ENCODE results near the gene MPV17.
"Not testable (repeated sequence)": the region's sequence is repeated elsewhere in the genome, so short reads cannot be mapped to it uniquely, and the experiment has no call there.

MPV17 gene

DNA sequence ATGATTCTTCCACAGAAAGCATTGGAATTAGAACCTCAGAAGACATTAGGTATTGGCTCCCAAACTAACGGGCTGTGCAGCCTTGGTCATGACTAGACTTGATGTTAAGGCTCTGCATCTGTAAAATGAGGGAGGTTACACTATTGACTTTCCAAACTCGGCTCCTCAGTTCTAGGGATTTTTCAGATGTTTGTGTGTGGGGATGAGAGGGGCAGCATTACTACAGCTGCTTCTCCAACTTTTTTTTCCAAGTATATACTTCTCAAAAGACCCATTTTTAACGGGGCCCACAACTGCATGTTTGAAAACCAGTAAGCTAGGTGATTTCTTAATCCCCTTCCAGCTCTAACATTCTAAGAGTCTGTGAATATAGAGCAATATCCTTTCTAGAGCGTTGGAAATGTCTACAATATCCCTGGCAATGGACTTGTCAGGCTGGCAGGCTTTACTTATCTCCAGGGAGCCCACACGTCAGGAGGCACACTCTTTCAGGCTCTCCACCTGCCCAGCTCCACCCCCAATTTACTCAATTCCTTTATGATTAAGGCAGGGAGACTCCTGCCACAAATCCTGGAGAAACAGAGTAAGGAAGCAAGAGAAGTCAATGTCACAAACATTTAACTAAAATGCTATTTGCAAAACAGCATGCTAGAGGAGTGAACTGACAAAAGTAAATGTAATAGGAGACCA lies 844 bp upstream of the MPV17 start:
- no peak for DNase-seq
- peak; percentile 3 for ATAC-seq

DNA sequence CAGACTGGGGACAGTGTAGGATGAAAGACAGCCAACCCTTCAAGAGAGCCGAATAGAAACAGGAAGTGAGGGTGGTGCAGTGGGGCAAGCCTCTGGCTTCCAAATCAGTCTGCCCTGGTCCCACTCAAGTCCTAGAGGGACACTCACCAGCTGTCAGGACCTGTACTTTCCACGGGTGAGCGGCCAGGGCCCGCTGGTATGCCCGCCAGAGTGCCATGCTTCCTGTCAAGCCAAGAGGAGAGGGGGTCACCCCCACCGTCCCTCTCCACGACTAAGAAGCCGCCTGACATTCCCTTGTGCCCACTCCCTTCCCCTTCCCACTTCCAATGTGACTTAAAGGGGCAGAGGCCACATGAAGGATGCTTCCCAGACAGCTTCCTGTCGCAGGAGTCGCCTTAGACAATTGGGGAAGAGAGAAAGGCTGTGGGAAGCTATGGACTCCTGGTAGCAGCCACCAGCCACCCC lies 564 bp downstream of the MPV17 start:
- DNase-seq, result peak; percentile 22
- peak; percentile 21 for ATAC-seq

- DNase-seq (no peak), ATAC-seq (no peak)
These were observed 1.8 kb downstream of the MPV17 start for GRCh38 chr2:27320958-27321543.

GRCh38 chr2:27319839-27320238 lies 3.1 kb downstream of the MPV17 start:
- not testable (repeated sequence) for ATAC-seq, DNase-seq

DNA sequence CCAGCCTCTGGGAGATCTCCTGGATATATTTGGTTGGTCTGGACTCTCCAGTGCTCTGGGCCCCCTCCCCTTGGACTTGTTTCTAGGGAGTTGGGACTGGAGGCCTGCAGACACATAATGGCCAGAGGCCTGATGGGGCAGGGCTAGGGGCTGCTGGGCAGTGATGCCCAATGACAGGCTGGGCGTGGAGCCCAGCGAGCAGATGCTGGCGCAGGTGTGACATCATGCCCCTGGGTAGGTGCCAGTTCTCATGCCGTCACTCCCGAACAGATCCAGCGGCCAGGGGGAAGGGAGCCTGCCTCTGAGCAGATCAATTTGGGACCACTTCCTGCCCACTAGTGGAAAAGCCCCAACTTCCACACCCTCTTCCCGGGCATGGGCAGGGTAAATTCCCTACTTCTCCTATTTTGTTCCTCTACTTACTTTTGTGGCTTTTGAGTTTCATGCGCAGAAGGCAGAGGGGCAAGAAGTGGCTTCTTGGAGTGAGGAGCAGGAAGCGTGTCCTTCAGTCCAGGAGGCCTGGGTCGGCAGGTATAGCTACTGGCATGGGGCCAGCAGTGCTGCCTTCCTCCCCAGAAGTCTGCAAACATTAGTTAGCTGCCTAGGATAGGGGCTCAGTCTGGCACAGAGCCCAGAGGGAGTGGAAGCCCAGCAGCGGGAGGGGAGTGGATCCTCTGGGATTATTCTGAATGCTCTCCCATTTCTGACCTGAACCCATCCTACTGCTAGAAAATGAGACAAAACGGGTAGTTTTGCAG lies 6.1 kb downstream of the MPV17 start:
- DNase-seq (no peak), ATAC-seq (no peak)

- ATAC-seq (no peak), DNase-seq (no peak)
These were observed 7.8 kb downstream of the MPV17 start for GRCh38 chr2:27315122-27315521.

GRCh38 chr2:27314709-27315108 lies 8.2 kb downstream of the MPV17 start:
- DNase-seq, result no peak
- no peak for ATAC-seq

GRCh38 chr2:27313882-27314645 lies 8.8 kb downstream of the MPV17 start:
- DNase-seq, result no peak
- ATAC-seq, result no peak

DNA sequence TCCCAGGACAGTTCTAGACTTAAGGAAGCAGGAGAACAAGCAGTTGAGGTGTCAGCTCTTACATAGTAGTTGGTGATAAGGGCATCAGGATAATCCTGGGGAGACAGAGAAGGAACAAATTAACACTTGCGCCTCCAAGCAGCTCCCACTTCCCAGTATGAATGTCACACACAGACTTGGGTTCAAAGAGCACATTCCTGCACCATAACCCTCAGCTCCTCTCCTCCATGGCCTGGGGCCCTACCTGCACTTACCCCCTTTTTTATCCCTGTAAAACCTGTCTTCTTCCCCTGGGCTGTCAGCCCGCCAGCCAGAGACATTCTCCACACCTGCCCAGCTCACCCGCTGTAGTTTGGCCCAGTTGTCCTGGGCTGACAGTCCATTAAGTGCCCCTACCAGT lies 10.7 kb downstream of the MPV17 start:
- ATAC-seq, result no peak
- no peak for DNase-seq

GRCh38 chr2:27309651-27310050 lies 13.2 kb downstream of the MPV17 start:
- no peak for ATAC-seq
- no peak for DNase-seq

- no peak for ATAC-seq
- DNase-seq, result no peak
These were observed 14.5 kb downstream of the MPV17 start, which contains the start of gene UCN for GRCh38 chr2:27308359-27308881. Gene UCN (minus strand): TSS chr2:27308445. CDS start chr2:27307895, 550 bp downstream.

GRCh38 chr2:27307545-27308358 lies 15.1 kb downstream of the MPV17 start:
- DNase-seq, result no peak
- ATAC-seq, result no peak

- DNase-seq (no peak), ATAC-seq (no peak)
These were observed 15.7 kb downstream of the MPV17 start for GRCh38 chr2:27307287-27307544.

DNA sequence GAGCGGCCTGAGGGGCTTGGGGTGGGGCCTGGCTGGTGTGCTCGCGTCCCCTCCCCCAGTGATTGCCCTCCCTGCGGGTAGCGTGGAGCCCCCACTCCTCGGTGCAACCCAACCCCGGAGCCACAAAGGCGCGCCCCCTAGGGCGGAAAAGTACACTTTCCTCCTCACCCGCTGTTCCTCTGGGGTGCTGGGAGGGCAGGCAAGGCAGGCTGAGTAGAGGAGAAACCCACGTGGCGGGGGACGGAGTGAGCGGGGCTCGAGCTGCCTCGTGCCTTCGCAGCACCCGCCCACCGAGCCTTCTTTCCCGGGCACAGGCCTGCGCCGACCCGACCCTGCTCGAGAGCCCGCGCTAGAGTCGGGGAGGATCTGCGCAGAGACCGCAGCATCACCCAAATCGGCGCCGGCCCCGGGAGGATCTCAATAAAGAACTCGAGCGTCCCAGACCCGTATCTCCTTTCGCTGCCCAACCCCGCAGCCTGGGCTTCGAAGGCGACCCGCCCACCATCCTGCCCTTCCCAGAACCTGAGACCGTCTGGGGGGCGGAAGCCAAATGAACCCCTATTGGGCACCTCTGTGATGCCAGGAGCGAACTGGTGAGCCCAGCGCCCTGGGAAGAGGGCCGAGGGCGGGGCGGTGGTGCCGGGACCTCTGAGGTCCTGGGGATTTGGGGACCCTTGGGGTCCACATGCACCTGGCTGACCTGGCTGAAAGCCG lies 16.2 kb downstream of the MPV17 start:
- peak; percentile 56 for DNase-seq
- peak; percentile 44 for ATAC-seq

DNA sequence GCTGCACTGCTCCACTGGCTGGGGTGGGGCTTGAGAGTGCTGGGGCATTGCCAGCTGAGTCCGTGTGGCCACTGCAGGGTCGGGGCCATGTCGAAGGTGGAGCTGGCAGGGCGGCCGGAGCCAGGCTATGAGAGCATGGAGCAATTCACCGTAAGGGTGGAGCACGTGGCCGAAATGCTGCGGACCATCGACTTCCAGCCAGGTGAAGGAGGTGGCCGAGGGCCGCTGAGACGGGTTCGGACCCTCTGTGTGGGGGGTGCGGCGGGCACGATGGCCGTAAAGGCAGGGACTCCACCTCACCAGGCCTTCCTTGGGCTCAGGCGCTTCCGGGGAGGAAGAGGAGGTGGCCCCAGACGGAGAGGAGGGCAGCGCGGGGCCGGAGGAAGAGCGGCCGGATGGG lies 16.8 kb downstream of the MPV17 start:
- ATAC-seq, result peak; percentile 8
- no peak for DNase-seq

DNA sequence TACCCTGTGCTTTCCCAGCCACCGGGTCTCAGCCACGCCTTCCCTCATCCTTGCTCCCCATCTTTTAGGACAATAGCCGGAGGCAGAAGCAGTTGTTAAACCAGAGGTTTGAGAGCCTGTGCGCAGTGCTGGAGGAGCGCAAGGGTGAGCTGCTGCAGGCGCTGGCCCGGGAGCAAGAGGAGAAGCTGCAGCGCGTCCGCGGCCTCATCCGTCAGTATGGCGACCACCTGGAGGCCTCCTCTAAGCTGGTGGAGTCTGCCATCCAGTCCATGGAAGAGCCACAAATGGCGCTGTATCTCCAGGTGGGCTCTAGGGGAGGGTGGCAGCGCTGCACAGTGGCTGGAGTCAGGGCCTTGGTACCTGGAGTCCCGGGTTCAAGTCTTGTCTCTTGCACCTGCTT lies 17.4 kb downstream of the MPV17 start:
- no peak for ATAC-seq
- DNase-seq, result no peak

GRCh38 chr2:27304488-27305240 lies 18.2 kb downstream of the MPV17 start:
- no peak for ATAC-seq

DNA sequence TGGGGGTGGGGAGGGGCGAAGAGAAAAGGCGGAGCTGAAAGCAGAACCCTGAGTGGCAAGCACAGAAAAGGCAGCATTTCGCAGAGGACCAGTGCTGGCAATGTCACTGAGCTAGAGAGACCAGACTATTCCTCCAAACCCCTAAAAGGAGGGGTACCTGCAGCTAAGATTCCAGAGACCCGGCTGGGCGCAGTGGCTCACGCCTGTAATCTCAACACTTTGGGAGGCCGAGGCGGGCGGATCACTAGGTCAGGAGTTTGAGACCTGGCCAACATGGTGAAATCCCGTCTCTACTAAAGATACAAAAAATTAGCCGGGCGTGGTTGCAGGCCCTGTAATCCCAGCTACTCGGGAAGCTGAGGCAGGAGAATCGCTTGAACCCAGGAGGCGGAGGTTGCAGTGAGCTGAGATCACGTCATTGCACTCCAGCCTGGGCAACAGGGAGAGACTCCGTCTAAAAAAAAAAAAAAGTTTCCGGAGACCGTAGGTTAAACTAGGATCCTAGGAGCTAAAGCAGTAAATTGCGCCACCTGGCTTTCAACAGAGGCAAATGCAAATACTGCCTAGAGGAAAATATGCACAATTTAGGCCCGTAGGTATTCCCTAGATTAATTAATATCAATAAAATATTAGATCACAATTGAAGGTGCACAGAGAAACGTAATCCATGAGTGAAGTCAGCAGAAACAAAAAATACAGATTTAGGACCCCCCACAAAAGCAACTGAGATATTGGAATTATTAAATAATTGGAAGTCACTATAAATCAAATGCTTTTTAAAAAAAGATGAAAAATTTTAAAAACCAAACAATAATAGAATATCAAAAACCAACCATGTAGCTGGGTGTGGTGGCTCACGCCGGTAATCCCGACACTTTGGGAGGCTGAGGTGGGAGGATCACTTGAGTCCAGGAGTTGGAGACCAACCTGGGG lies 19.5 kb downstream of the MPV17 start:
- DNase-seq, result peak; percentile 50
- peak; percentile 65 for ATAC-seq

More at GRCh38 chr2:27304488-27305240, 18.2 kb downstream of the MPV17 start:
- no peak for DNase-seq

- not testable (repeated sequence) for ATAC-seq, DNase-seq
These were observed 22.3 kb downstream of the MPV17 start for GRCh38 chr2:27300606-27301005.

All from stimulated activated naive CD8-positive, alpha-beta T cell treated with anti-CD3 and anti-CD28 coated beads, Interleukin-15, Interleukin-2, amounts not matched to agents 100 U/mL and 50 U/mL, for 24 hours (primary cell).